ENCODE results near the gene PEA15.

The PEA15 gene

GRCh38 chr1:160205242-160206035, at the start of gene PEA15:
Gene PEA15, plus strand, starts transcription at chr1:160205384. Its CDS starts 6,161 bp downstream, at chr1:160211545.
- in situ Hi-C loops (cut with HindIII; ENCODE audit: low sequenced_read_pairs): no loop called here

GRCh38 chr1:160156361-160156760, 48.8 kb upstream of the PEA15 start:
- in situ Hi-C loops (cut with HindIII; ENCODE audit: low sequenced_read_pairs): no loop called here

- in situ Hi-C loops (cut with HindIII; ENCODE audit: low sequenced_read_pairs): no loop called here
Measured at GRCh38 chr1:160157174-160157573, 48.0 kb upstream of the PEA15 start.

GRCh38 chr1:160158031-160158430, 47.2 kb upstream of the PEA15 start:
- in situ Hi-C loops (cut with HindIII; ENCODE audit: low sequenced_read_pairs): no loop called here

- in situ Hi-C loops (cut with HindIII; ENCODE audit: low sequenced_read_pairs): no loop called here
Measured at GRCh38 chr1:160158534-160158933, 46.6 kb upstream of the PEA15 start.

GRCh38 chr1:160159846-160160245, 45.3 kb upstream of the PEA15 start:
- in situ Hi-C loops (cut with HindIII; ENCODE audit: low sequenced_read_pairs): no loop called here

GRCh38 chr1:160161965-160162705, 43.0 kb upstream of the PEA15 start:
- in situ Hi-C loops (cut with HindIII; ENCODE audit: low sequenced_read_pairs): no loop called here

- in situ Hi-C loops (cut with HindIII; ENCODE audit: low sequenced_read_pairs): no loop called here
Measured at GRCh38 chr1:160162931-160163330, 42.3 kb upstream of the PEA15 start.

GRCh38 chr1:160163615-160164014, 41.6 kb upstream of the PEA15 start:
- in situ Hi-C loops (cut with HindIII; ENCODE audit: low sequenced_read_pairs): no loop called here

GRCh38 chr1:160164121-160164520, 41.1 kb upstream of the PEA15 start:
- in situ Hi-C loops (cut with HindIII; ENCODE audit: low sequenced_read_pairs): no loop called here

GRCh38 chr1:160166166-160166868, 38.9 kb upstream of the PEA15 start:
- in situ Hi-C loops (cut with HindIII; ENCODE audit: low sequenced_read_pairs): no loop called here

GRCh38 chr1:160167056-160167455, 38.1 kb upstream of the PEA15 start:
- in situ Hi-C loops (cut with HindIII; ENCODE audit: low sequenced_read_pairs): no loop called here

GRCh38 chr1:160167580-160167979, 37.6 kb upstream of the PEA15 start:
- in situ Hi-C loops (cut with HindIII; ENCODE audit: low sequenced_read_pairs): no loop called here

GRCh38 chr1:160168016-160168415, 37.2 kb upstream of the PEA15 start:
- in situ Hi-C loops (cut with HindIII; ENCODE audit: low sequenced_read_pairs): no loop called here

GRCh38 chr1:160168609-160169369, 36.4 kb upstream of the PEA15 start:
- in situ Hi-C loops (cut with HindIII; ENCODE audit: low sequenced_read_pairs): no loop called here

- in situ Hi-C loops (cut with HindIII; ENCODE audit: low sequenced_read_pairs): no loop called here
Measured at GRCh38 chr1:160169553-160170399, 35.4 kb upstream of the PEA15 start.

- in situ Hi-C loops (cut with HindIII; ENCODE audit: low sequenced_read_pairs): no loop called here
Measured at GRCh38 chr1:160171354-160171753, 33.8 kb upstream of the PEA15 start.

- in situ Hi-C loops (cut with HindIII; ENCODE audit: low sequenced_read_pairs): no loop called here
Measured at GRCh38 chr1:160171980-160172379, 33.2 kb upstream of the PEA15 start.

GRCh38 chr1:160177231-160177630, 28.0 kb upstream of the PEA15 start:
- in situ Hi-C loops (cut with HindIII; ENCODE audit: low sequenced_read_pairs): no loop called here

GRCh38 chr1:160177667-160178066, 27.5 kb upstream of the PEA15 start:
- in situ Hi-C loops (cut with HindIII; ENCODE audit: low sequenced_read_pairs): no loop called here

Measured in endothelial cell of hepatic sinusoid (primary cell).